Smooth muscle cell (in vitro differentiated cells): ENCODE results near the gene ANGPTL2. TPM values are rescaled to one million over a fixed set of nuclear protein-coding genes. Genes with fewer than 3 reads are reported as not detected.

Experiments used
- DNase-seq: peaks from one replicate; lab custom pipeline; 2025; ENCODE audit not compliant: unreplicated experiment; lab: John Stamatoyannopoulos, UW
- H2AFZ ChIP-seq: fragments of 200-600 bp; sonication (generic); 2 replicates; pipeline ENCODE4 v1.6.0; 2016; ENCODE audit warnings: antibody characterized with exemption, low read depth, mild to moderate bottlenecking
- H3F3A ChIP-seq: fragments of 200-600 bp; sonication (generic); 2 replicates; pipeline ENCODE4 v1.6.0; 2017; ENCODE audit warnings: antibody characterized with exemption, low read depth
- H3K27ac ChIP-seq: fragments of 200-600 bp; sonication (generic); 2 replicates; pipeline ENCODE4 v1.5.1; 2016; ENCODE audit warnings: low read depth, mild to moderate bottlenecking
- H3K27me3 ChIP-seq: fragments of 200-600 bp; sonication (generic); 2 replicates; pipeline ENCODE4 v1.6.1; 2016; ENCODE audit warnings: low read depth, mild to moderate bottlenecking
- H3K36me3 ChIP-seq: fragments of 200-600 bp; sonication (generic); 2 replicates; pipeline ENCODE4 v1.5.1; 2016; ENCODE audit warnings: low read depth
- H3K4me1 ChIP-seq: fragments of 200-600 bp; sonication (generic); 2 replicates; pipeline ENCODE4 v1.5.1; 2016; ENCODE audit warnings: low read depth
- H3K4me2 ChIP-seq: fragments of 200-600 bp; sonication (generic); 2 replicates; pipeline ENCODE4 v1.6.0; 2016; ENCODE audit warnings: mild to moderate bottlenecking
- H3K4me3 ChIP-seq: fragments of 200-600 bp; sonication (generic); 2 replicates; pipeline ENCODE4 v1.5.1; 2016; ENCODE audit warnings: mild to moderate bottlenecking
- H3K79me2 ChIP-seq: fragments of 200-600 bp; sonication (generic); 2 replicates; pipeline ENCODE4 v1.6.0; 2016; ENCODE audit warnings: low read depth, mild to moderate bottlenecking
- H3K9ac ChIP-seq: fragments of 200-600 bp; sonication (generic); 2 replicates; pipeline ENCODE4 v1.6.0; 2016; ENCODE audit warnings: low read depth
- H3K9me3 ChIP-seq: fragments of 200-600 bp; sonication (generic); replicated peaks from 2 replicates; pipeline ENCODE4 v1.5.1; 2016; ENCODE audit warnings: low read depth
- H4K20me1 ChIP-seq: fragments of 200-600 bp; sonication (generic); 2 replicates; pipeline ENCODE4 v1.6.0; 2016; ENCODE audit warnings: low read depth
- CTCF ChIP-seq: fragments of 200-600 bp; sonication (generic); IDR thresholded peaks from 2 replicates; pipeline ENCODE4 v1.5.1; 2017; ENCODE audit warnings: borderline replicate concordance, mild to moderate bottlenecking, antibody characterized with exemption; ENCODE audit not compliant: insufficient read depth, poor library complexity, severe bottlenecking
- WGBS: methylation state at CpG from one replicate; pipeline ENCODE4 v1.1.7; 2016; ENCODE audit warnings: low lambda C conversion rate; 5-methylcytosine and 5-hydroxymethylcytosine counted together
- polyA plus RNA-seq: library from polyadenylated mRNA; unstranded; fragments of >200 nt; fragmentation: Nextera tagmentation; extraction: Ambion mirVana; gene quantifications from 2 replicates; pipeline ENCODE4 v1.2.1, GENCODE V29; 2016
- total RNA-seq: library from RNA; depleted of rRNA; stranded (reverse); fragments of >200 nt; gene quantifications from 2 replicates; pipeline ENCODE4 v1.2.3, GENCODE V29; 2014

ANGPTL2 gene
- total and polyA plus RNA-seq, 2 experiments from 2014 or later, result 16.1 to 18.7 TPM

DNA sequence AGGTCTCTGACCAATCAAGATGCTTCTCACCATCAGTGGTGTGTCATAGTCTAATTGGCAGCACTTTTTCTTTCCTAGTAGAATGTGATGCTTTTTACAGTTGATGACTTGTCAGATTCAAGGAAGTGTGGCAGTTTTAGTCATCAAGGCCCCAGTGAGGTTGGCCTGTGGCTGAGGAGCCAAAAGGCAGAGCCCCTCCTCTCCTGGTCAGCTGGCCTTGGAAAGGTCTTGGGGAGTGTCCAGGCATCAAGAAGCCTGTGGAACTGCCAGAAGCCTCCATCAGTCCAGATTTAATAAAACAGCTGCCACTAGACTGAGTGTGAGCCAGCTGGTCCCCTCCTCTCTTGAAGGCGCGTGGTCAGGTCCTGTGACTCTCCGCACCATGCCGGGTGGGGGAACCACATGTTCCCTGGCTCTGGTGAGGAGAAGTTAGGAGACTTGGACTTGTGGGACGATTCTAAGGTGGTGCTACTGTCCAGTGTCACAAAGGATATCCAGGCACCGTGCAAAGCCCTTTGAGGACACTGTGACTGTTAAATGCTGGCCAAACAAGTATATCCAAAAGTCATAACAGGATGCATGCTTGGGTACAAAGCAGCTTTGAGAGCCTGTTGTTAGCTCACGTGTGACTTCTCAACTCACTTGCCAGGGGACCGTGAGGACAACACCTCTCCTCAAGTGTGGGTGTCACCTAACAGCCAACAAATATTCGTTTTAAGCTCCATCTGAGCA is 6.1 kb upstream of the ANGPTL2 start:
- Histone ChIP-seq H3K9me3 (no peaks in the 10 kb centered on the region), H3K9ac (no peak overlapping the region)
- TF ChIP-seq CTCF, result no peak

DNA sequence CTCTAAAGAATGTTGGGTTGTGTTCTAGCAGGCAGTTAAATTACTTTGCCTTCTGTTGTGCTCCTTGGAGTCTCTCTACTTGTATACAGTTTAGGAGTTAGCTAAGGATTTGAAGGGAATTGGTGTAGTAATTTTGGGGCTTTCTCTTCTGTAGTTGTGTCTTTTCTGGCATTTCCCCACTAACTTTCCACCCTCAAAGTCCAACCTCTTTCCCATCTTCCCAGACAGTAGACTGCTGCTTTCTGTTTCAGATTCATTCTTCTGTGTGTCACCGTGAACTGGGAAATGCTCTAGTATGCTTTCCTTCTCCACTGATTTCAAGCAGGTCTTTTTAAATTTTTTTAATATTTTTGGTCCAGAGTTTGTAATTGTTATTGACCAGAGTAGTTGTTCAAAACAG is 4.5 kb upstream of the ANGPTL2 start:
- H3K36me3 ChIP-seq, result no peaks in the 10 kb centered on the region
- peaks cover 16% of the 10 kb centered on the region for H3F3A ChIP-seq
- H3K4me2 ChIP-seq, result peak overlapping the region; percentile 1
- H3K9me3 ChIP-seq, result no peaks in the 10 kb centered on the region
- DNase-seq, result no peak
- no peaks in the 10 kb centered on the region for H4K20me1 ChIP-seq
- no peak for TF ChIP-seq CTCF
- no peak overlapping the region for H3K9ac ChIP-seq
- H2AFZ ChIP-seq, result no peak overlapping the region
- H3K27me3 ChIP-seq, result no peaks in the 10 kb centered on the region
- WGBS, result 83% methylated on average over 1 of the region's 1 CpG
- peaks cover 11% of the 10 kb centered on the region for H3K4me1 ChIP-seq
- H3K27ac ChIP-seq, result no peak overlapping the region
- H3K4me3 ChIP-seq, result no peak overlapping the region
- no peaks in the 10 kb centered on the region for H3K79me2 ChIP-seq

More for the DNA sequence above, 6.1 kb upstream of the ANGPTL2 start:
- Histone ChIP-seq H3K79me2 (no peaks in the 10 kb centered on the region), H3F3A (peaks cover 23% of the 10 kb centered on the region), H3K27ac (no peak overlapping the region), H3K36me3 (no peaks in the 10 kb centered on the region), H2AFZ (no peak overlapping the region), H3K4me3 (no peak overlapping the region), H3K27me3 (no peaks in the 10 kb centered on the region), H3K4me2 (no peak overlapping the region), H3K4me1 (peaks cover 18% of the 10 kb centered on the region), H4K20me1 (no peaks in the 10 kb centered on the region)
- WGBS, result 89% methylated on average over 9 of the region's 9 CpGs
- DNase-seq, result no peak

DNA sequence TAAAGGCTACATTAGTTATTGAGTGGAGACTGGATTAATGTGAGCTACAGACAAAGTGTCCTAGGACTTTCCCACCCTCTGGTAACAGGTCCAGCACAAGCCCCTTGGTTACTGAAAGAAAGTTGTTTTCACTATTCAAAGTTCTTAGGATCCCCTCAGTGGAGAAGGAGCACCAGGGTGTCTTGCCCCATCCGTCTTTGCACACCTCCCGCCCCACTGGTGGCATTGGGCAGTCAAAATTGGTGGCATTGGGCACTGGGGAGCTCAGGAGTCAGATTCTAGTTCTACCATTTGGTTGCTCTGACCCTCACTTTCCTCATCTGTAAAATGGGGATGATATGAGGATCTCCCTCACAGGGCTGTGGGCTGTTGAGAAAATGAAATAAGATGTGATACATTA is 2.4 kb upstream of the ANGPTL2 start:
- H4K20me1 ChIP-seq, result peaks cover 6% of the 10 kb centered on the region
- no peak for DNase-seq
- H3F3A ChIP-seq, result no peaks in the 10 kb centered on the region
- H3K9me3 ChIP-seq, result no peaks in the 10 kb centered on the region
- H3K4me1 ChIP-seq, result peaks cover 8% of the 10 kb centered on the region
- WGBS, result 100% methylated on average over 2 of the region's 2 CpGs
- H3K4me3 ChIP-seq, result no peak overlapping the region
- peaks cover 5% of the 10 kb centered on the region for H3K79me2 ChIP-seq
- H3K27ac ChIP-seq, result no peak overlapping the region
- no peak overlapping the region for H3K9ac ChIP-seq
- no peaks in the 10 kb centered on the region for H3K36me3 ChIP-seq
- H3K4me2 ChIP-seq, result no peak overlapping the region
- no peak for TF ChIP-seq CTCF
- no peaks in the 10 kb centered on the region for H3K27me3 ChIP-seq
- no peak overlapping the region for H2AFZ ChIP-seq

DNA sequence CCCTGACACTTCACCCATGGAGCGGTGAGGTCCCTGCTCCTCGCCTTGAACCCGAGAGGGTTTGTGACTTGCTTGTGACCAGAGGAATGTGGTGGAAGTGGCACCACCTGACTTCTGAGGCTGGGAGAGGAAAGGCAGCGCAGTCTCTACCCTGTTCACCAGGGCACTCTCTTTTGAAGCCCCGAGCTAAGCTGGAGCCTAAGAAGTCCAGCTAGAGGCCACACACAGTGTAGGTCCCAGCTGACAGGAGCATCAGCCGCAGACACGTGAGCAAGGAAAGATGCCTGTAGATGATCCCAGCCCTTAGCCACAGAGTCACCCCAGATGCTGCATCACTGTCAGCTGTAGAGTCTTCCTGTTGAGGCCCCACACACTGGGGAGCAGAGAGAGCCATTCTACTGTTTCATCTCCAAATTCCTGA is 1.7 kb upstream of the ANGPTL2 start:
- WGBS, result 86% methylated on average over 7 of the region's 7 CpGs
- Histone ChIP-seq H3K9ac (no peak overlapping the region), H3K79me2 (peaks cover 5% of the 10 kb centered on the region), H3K4me1 (peaks cover 8% of the 10 kb centered on the region), H3K27ac (no peak overlapping the region), H4K20me1 (peaks cover 6% of the 10 kb centered on the region), H3K36me3 (no peaks in the 10 kb centered on the region), H3K27me3 (no peaks in the 10 kb centered on the region), H2AFZ (no peak overlapping the region), H3F3A (no peaks in the 10 kb centered on the region), H3K9me3 (no peaks in the 10 kb centered on the region), H3K4me2 (no peak overlapping the region), H3K4me3 (no peak overlapping the region)
- DNase-seq, result no peak
- TF ChIP-seq CTCF, result no peak
